OCI-LY1 (cell line): Measurements from ENCODE around the gene ALDH5A1.
"Not testable (repeated sequence)": the region's sequence is repeated elsewhere in the genome, so short reads cannot be mapped to it uniquely, and the experiment has no call there.

Source experiments
- CTCF ChIP-seq: fragments of 200-600 bp; sonication (generic), shearing (Covaris generic); IDR thresholded peaks from 2 replicates; pipeline ENCODE4 v1.5.1; 2017; ENCODE audit warnings: mild to moderate bottlenecking, antibody characterized with exemption, low read length, moderate library complexity, mixed read lengths
- EZH2 ChIP-seq: fragments of 200-600 bp; sonication (generic), shearing (Covaris generic); IDR thresholded peaks from 2 replicates; pipeline ENCODE4 v1.8.0; 2017; ENCODE audit warnings: borderline replicate concordance, mixed run types, mild to moderate bottlenecking, antibody characterized with exemption, low read length, moderate library complexity, mixed read lengths

GRCh38 chr6:24511976-24512375, 17.2 kb downstream of the ALDH5A1 start:
- not testable (repeated sequence) for TF ChIP-seq EZH2, CTCF
